GM23338 (cell line): ENCODE results near the gene RORC. TPM values are rescaled to one million over a fixed set of nuclear protein-coding genes. Genes with fewer than 3 reads are reported as not detected.

Experiments used
- ATAC-seq: fragments of 200-7000 bp; cut with Tn5 transposase; 3 replicates; pipeline ENCODE4 v1.9.1; 2020
- DNase-seq: peaks from one replicate; pipeline ENCODE4 v3.0.0-alpha.2; 2015; ENCODE audit warnings: low spot score
- H2AFZ ChIP-seq: fragments of 200-600 bp; sonication (generic); 2 replicates; pipeline ENCODE4 v1.8.0; 2016; ENCODE audit warnings: antibody characterized with exemption, mild to moderate bottlenecking, moderate library complexity
- H3F3A ChIP-seq: fragments of 200-600 bp; sonication (generic); replicated peaks from 2 replicates; pipeline ENCODE4 v1.8.0; 2017; ENCODE audit warnings: antibody characterized with exemption, mixed run types, low read depth
- H3K27ac ChIP-seq: fragments of 200-600 bp; sonication (generic); 2 replicates; pipeline ENCODE4 v1.6.1; 2016; ENCODE audit warnings: low read depth
- H3K27me3 ChIP-seq: fragments of 200-600 bp; sonication (generic); 2 replicates; pipeline ENCODE4 v1.8.0; 2016; ENCODE audit warnings: mild to moderate bottlenecking, mixed run types, moderate library complexity; ENCODE audit not compliant: insufficient read depth
- H3K36me3 ChIP-seq: fragments of 200-600 bp; sonication (generic); 2 replicates; pipeline ENCODE4 v1.8.0; 2016; ENCODE audit warnings: mild to moderate bottlenecking; ENCODE audit not compliant: insufficient read depth
- H3K4me1 ChIP-seq: fragments of 200-600 bp; sonication (generic); 2 replicates; pipeline ENCODE4 v1.8.0; 2016; ENCODE audit warnings: mild to moderate bottlenecking, moderate library complexity; ENCODE audit not compliant: insufficient read depth
- H3K4me2 ChIP-seq: fragments of 200-600 bp; sonication (generic); 2 replicates; pipeline ENCODE4 v1.7.1; 2017; ENCODE audit warnings: mixed run types
- H3K4me3 ChIP-seq: fragments of 200-600 bp; sonication (generic); 2 replicates; pipeline ENCODE4 v1.6.1; 2016; ENCODE audit warnings: mixed run types
- H3K79me2 ChIP-seq: fragments of 200-600 bp; sonication (generic); replicated peaks from 2 replicates; pipeline ENCODE4 v1.8.0; 2017; ENCODE audit warnings: mild to moderate bottlenecking; ENCODE audit not compliant: insufficient read depth
- H3K9me2 ChIP-seq: fragments of 200-600 bp; sonication (generic); 2 replicates; pipeline ENCODE4 v1.8.0; 2017; ENCODE audit not compliant: insufficient read depth
- H4K20me1 ChIP-seq: fragments of 200-600 bp; sonication (generic); replicated peaks from 2 replicates; pipeline ENCODE4 v1.8.0; 2017; ENCODE audit warnings: mild to moderate bottlenecking; ENCODE audit not compliant: insufficient read depth
- H3K27ac Mint-ChIP-seq: 2 replicates; pipeline ENCODE4 v1.8.0; 2020; ENCODE audit warnings: inconsistent platforms, mild to moderate bottlenecking, moderate library complexity, mixed read lengths
- H3K27me3 Mint-ChIP-seq: 3 replicates; pipeline ENCODE4 v1.8.0; 2022; ENCODE audit warnings: low read depth, mild to moderate bottlenecking, moderate library complexity, mixed read lengths, inconsistent platforms; ENCODE audit not compliant: insufficient read depth, poor library complexity
- H3K36me3 Mint-ChIP-seq: 3 replicates; pipeline ENCODE4 v1.8.0; 2021; ENCODE audit warnings: low read depth, mild to moderate bottlenecking, inconsistent platforms, moderate library complexity, mixed read lengths
- H3K4me1 Mint-ChIP-seq: 3 replicates; pipeline ENCODE4 v1.8.0; 2020; ENCODE audit warnings: mild to moderate bottlenecking, inconsistent platforms, mixed read lengths
- H3K4me3 Mint-ChIP-seq: 3 replicates; pipeline ENCODE4 v1.8.0; 2021; ENCODE audit warnings: moderate library complexity, mild to moderate bottlenecking, inconsistent platforms, mixed read lengths
- H3K9me3 Mint-ChIP-seq: 3 replicates; pipeline ENCODE4 v1.8.0; 2020; ENCODE audit warnings: moderate library complexity, mild to moderate bottlenecking, inconsistent platforms, mixed read lengths
- CREB1 ChIP-seq: fragments of 250-450 bp; sonication (Bioruptor Pico); IDR thresholded peaks from 2 replicates; pipeline ENCODE4 v1.5.0; 2020; ENCODE audit warnings: low read depth, mild to moderate bottlenecking, moderate library complexity
- CTCF ChIP-seq, 2 experiments: fragments of 200-600 bp in 1 of 2; sonication (generic) in 1 of 2; conservative IDR thresholded peaks; 2 replicates each; pipeline versions ENCODE4 v1.5.1 to v1.6.1; 2016 to 2017; ENCODE audit warnings: antibody characterized with exemption in 2 of 2, low read depth in 2 of 2, mild to moderate bottlenecking in 2 of 2, moderate library complexity in 1 of 2
- ETS1 ChIP-seq: IDR thresholded peaks from 2 replicates; pipeline ENCODE4 v1.6.1; 2016; ENCODE audit warnings: antibody characterized with exemption
- EZH2 ChIP-seq: fragments of 200-600 bp; sonication (generic); IDR thresholded peaks from one replicate; pipeline ENCODE4 v1.8.0; 2017; ENCODE audit warnings: antibody characterized with exemption, mild to moderate bottlenecking, low read depth; ENCODE audit not compliant: unreplicated experiment
- EZH2phosphoT487 ChIP-seq: fragments of 200-600 bp; sonication (generic); IDR thresholded peaks from one replicate; pipeline ENCODE4 v1.8.1; 2018; ENCODE audit warnings: antibody characterized with exemption; ENCODE audit not compliant: unreplicated experiment
- JUNB ChIP-seq: IDR thresholded peaks from one replicate; pipeline ENCODE4 v1.6.1; 2016; ENCODE audit warnings: antibody characterized with exemption; ENCODE audit not compliant: unreplicated experiment
- NANOG ChIP-seq: IDR thresholded peaks from 2 replicates; pipeline ENCODE4 v1.6.1; 2016; ENCODE audit warnings: antibody characterized with exemption, borderline replicate concordance
- POLR2AphosphoS5 ChIP-seq: IDR thresholded peaks from 2 replicates; pipeline ENCODE4 v1.6.1; 2016; ENCODE audit warnings: antibody characterized with exemption, low read depth
- STAT1 ChIP-seq: IDR thresholded peaks from one replicate; pipeline ENCODE4 v1.6.1; 2016; ENCODE audit warnings: antibody characterized with exemption; ENCODE audit not compliant: unreplicated experiment
- ZNF114 ChIP-seq: fragments of 250-450 bp; sonication (Bioruptor Pico); IDR thresholded peaks from 2 replicates; pipeline ENCODE4 v1.5.0; 2020; ENCODE audit warnings: mild to moderate bottlenecking, moderate library complexity
- ZNF331 ChIP-seq: fragments of 250-450 bp; sonication (Bioruptor Pico); IDR thresholded peaks from 2 replicates; pipeline ENCODE4 v1.5.0; 2020; ENCODE audit warnings: low read depth, mild to moderate bottlenecking, moderate library complexity
- ZNF462 ChIP-seq: fragments of 250-450 bp; sonication (Bioruptor Pico); IDR thresholded peaks from 2 replicates; pipeline ENCODE4 v1.5.0; 2020; ENCODE audit warnings: mild to moderate bottlenecking, moderate library complexity
- polyA plus RNA-seq: library from polyadenylated mRNA; unstranded; fragments of >200 nt; fragmentation: Nextera tagmentation; extraction: Ambion mirVana; gene quantifications from 2 replicates; pipeline ENCODE4 v1.2.1, GENCODE V29; 2016
- total RNA-seq: library from RNA; depleted of rRNA; stranded (reverse); fragments of >200 nt; shearing (Covaris generic); gene quantifications from 2 replicates; pipeline ENCODE4 v1.2.3, GENCODE V29; 2014

RORC gene
- total and polyA plus RNA-seq, 2 experiments from 2014 or later: 0.29 to 0.97 TPM

- no peaks in the 10 kb centered on the region for H3K9me3 Mint-ChIP-seq
- Histone ChIP-seq H3K9me2 (no peaks in the 10 kb centered on the region), H3K4me3 (no peak overlapping the region), H4K20me1 (no peaks in the 10 kb centered on the region), H3K79me2 (no peaks in the 10 kb centered on the region), H3K27ac (no peak overlapping the region), H3F3A (no peaks in the 10 kb centered on the region), H3K27me3 (no peaks in the 10 kb centered on the region), H3K4me2 (no peak overlapping the region), H3K36me3 (peaks cover 11% of the 10 kb centered on the region; the same call in 1 of the 2 replicates), H3K4me1 (no peaks in the 10 kb centered on the region), H2AFZ (no peak overlapping the region)
- DNase-seq: no peak
- no peaks in the 10 kb centered on the region for H3K27me3 Mint-ChIP-seq
- ATAC-seq: no peak
- H3K4me3 Mint-ChIP-seq: no peak overlapping the region
- TF ChIP-seq ETS1 (no peak), ZNF462 (CRISPR knock-in tag) (no peak), ZNF114 (no peak), EZH2 (no peak), POLR2AphosphoS5 (no peak), CTCF (conservative IDR thresholded peaks at IDR 0.05; ENCODE audit: low read depth in 2 of 2) (no peak), NANOG (no peak), JUNB (no peak), EZH2phosphoT487 (no peak), CREB1 (CRISPR knock-in tag) (no peak), ZNF331 (CRISPR knock-in tag) (no peak), STAT1 (no peak)
- H3K27ac Mint-ChIP-seq: no peak overlapping the region
- peaks cover 29% of the 10 kb centered on the region for H3K36me3 Mint-ChIP-seq
- H3K4me1 Mint-ChIP-seq: no peaks in the 10 kb centered on the region
Observed at GRCh38 chr1:151777317-151777716, 54.3 kb downstream of the RORC start.
